Measurements from ENCODE around the gene MAML2. TPM values are rescaled to one million over a fixed set of nuclear protein-coding genes. Genes with fewer than 3 reads are reported as not detected.

The MAML2 gene
- total RNA-seq, 4 donors from 2014 or later: 17.6 to 31.6 (median 25.8) TPM

- WGBS, 2 donors: 58% methylated on average over 8 of the region's 8 CpGs
- intact Hi-C loops (cut with DNase I; ENCODE audit: low total_unique reads): no loop called here
- DNase-seq (ENCODE audit: low spot score in 2 of 2): no peak
- TF ChIP-seq CTCF (IDR thresholded peaks at IDR 0.05): no peak
- no peak for TF ChIP-seq POLR2A (IDR thresholded peaks at IDR 0.05)
- H3K4me3 ChIP-seq (ENCODE audit: low read depth, poor library complexity, severe bottlenecking): no peak overlapping the region
These were observed 88.1 kb downstream of the MAML2 start for GRCh38 chr11:96254854-96255253.

DNA sequence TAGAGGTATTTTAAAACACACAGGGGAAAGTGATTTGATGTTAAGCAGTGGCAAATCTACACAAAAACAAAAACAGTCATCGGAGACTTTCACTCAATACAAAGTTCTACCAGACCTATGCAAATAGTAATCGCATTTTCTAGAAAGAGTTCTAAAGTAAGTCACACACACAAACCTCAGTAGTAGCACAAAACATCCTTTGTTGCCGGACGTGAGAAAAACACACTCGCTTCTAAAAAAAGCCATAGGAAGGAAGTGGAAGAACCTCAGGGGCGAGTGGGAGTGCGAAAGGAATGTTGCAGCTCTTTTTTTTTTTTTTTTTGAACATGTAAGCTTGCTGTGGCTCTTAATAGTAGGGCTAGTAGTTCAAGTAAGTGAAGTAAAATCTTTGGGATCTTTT is 88.9 kb downstream of the MAML2 start:
- DNase-seq (ENCODE audit: low spot score in 2 of 2): no peak
- WGBS, 2 donors: 32 to 48% methylated on average over 7 of the region's 7 CpGs
- no peak for TF ChIP-seq CTCF (IDR thresholded peaks at IDR 0.05)
- TF ChIP-seq POLR2A (IDR thresholded peaks at IDR 0.05): no peak
- no peak overlapping the region for H3K4me3 ChIP-seq (ENCODE audit: low read depth, poor library complexity, severe bottlenecking)
- intact Hi-C loops (cut with DNase I; ENCODE audit: low total_unique reads): no loop called here

DNA sequence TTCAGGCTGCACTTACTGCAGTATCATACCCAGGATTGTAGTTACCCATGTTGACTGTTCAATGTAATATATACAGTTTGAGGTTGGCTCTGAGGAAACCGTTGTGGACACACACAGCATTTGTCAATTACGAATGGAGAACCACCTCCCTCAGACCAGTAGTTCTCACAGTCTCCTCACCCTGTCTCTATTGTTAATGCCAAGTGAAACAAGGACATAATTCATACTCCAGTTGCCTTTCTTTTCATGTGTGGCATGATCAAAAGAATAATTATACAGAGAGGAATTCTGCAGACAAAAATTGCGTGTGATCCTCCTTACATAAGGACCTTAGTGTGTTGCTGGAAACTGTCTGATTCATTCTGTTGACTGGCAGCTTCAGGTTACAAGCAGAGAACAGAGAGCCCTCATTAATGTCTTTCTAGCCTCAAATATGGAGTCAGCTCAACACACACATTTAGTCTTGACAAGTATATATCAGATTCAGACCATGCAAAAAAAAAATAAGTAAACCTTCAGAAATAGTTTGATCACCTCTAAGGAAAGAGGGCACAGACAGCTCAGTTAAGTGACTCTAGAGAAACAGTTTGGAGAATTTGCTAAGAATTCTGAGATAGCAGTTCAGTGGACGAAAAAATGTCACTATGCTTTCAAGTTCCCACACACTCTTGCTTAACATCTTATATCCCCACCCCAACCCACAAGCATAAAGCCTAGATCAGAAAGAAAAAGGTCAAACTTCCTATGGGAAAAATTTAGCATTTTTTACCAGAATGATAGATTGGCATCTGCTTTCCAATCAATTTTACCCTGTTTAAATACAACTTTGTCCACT is 96.1 kb downstream of the MAML2 start:
- WGBS, 2 donors: 30 to 33% methylated on average over 4 of the region's 4 CpGs
- DNase-seq (ENCODE audit: low spot score in 2 of 2): no peak
- TF ChIP-seq CTCF (IDR thresholded peaks at IDR 0.05) (no peak), POLR2A (IDR thresholded peaks at IDR 0.05) (no peak)
- intact Hi-C loops (cut with DNase I; ENCODE audit: low total_unique reads): no loop called here
- no peak overlapping the region for H3K4me3 ChIP-seq (ENCODE audit: low read depth, poor library complexity, severe bottlenecking)

DNA sequence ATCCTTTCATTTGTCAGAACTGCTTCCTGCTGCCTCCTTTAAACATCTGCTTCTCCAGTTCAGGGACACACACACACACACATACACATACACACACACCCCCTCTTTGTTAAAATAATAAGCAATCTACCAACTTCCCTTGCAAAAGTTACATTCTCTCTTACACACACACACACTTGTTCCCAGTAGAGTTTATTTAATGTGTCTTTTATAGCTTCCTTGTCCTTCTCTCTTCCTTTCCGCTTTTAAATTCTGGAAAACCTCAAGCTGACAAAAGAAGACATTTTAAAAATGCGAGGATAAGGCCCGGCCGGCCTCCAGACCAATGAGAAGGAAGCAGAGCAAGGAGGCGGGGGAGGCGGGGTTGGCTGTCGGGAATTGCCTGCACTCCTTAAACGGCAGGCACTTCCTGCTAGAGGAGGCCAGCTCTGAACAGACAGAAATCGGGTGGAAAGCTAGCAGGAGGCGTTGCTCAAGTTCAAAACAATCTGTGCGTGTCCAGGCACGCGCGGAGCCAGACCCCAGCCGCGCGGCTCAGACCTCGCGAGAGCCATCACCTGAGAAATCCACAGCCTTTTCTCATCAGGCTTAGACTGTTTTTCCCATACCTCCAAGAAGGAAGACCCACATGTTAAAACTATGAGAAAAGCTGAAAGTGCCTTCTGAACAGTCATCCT is 99.9 kb downstream of the MAML2 start:
- intact Hi-C loops (cut with DNase I; ENCODE audit: low total_unique reads): no loop called here
- DNase-seq (ENCODE audit: low spot score in 2 of 2): peak; percentile 96 to 98
- TF ChIP-seq POLR2A (IDR thresholded peaks at IDR 0.05) (no peak), CTCF (IDR thresholded peaks at IDR 0.05) (no peak)
- 0% methylated on average over 19 of the region's 19 CpGs for WGBS, 2 donors
- no peak overlapping the region for H3K4me3 ChIP-seq (ENCODE audit: low read depth, poor library complexity, severe bottlenecking)

- TF ChIP-seq CTCF (IDR thresholded peaks at IDR 0.05) (no peak), POLR2A (IDR thresholded peaks at IDR 0.05) (no peak)
- 37 to 38% methylated on average over 2 of the region's 2 CpGs for WGBS, 2 donors
These were observed 100.7 kb downstream of the MAML2 start for GRCh38 chr11:96242191-96242847.

More at GRCh38 chr11:96242191-96242847, 100.7 kb downstream of the MAML2 start:
- H3K4me3 ChIP-seq (ENCODE audit: low read depth, poor library complexity, severe bottlenecking): no peak overlapping the region
- DNase-seq (ENCODE audit: low spot score in 2 of 2): no peak
- intact Hi-C loops (cut with DNase I; ENCODE audit: low total_unique reads): no loop called here
